Progenitor cell of endocrine pancreas (in vitro differentiated cells): Measurements from ENCODE around the gene UNK. TPM values are rescaled to one million over a fixed set of nuclear protein-coding genes. Genes with fewer than 3 reads are reported as not detected.
A peak's percentile ranks its signal among the peaks of the same experiment; 100 is the strongest.
"Not testable (repeated sequence)": the region's sequence is repeated elsewhere in the genome, so short reads cannot be mapped to it uniquely, and the experiment has no call there.

Source experiments
- DNase-seq: peaks from one replicate; pipeline ENCODE4 v3.0.0; 2021; ENCODE audit warnings: low spot score; ENCODE audit not compliant: unreplicated experiment
- H3K27ac Mint-ChIP-seq: 2 replicates; pipeline ENCODE4 v1.8.0; 2021; ENCODE audit warnings: mild to moderate bottlenecking, moderate library complexity, mixed read lengths
- H3K27me3 Mint-ChIP-seq: 2 replicates; pipeline ENCODE4 v1.8.0; 2021; ENCODE audit warnings: mixed read lengths
- H3K36me3 Mint-ChIP-seq: 2 replicates; pipeline ENCODE4 v1.8.0; 2022; ENCODE audit warnings: mixed read lengths; ENCODE audit not compliant: insufficient read depth
- H3K4me1 Mint-ChIP-seq: 2 replicates; pipeline ENCODE4 v1.8.0; 2021; ENCODE audit warnings: low read depth, mixed read lengths
- H3K4me3 Mint-ChIP-seq: 2 replicates; pipeline ENCODE4 v1.8.0; 2021; ENCODE audit warnings: low read depth, mild to moderate bottlenecking, moderate library complexity, mixed read lengths
- H3K9me3 Mint-ChIP-seq: 2 replicates; pipeline ENCODE4 v1.8.0; 2021; ENCODE audit warnings: low read depth, mixed read lengths
- total RNA-seq: library from RNA; stranded (reverse); gene quantifications from 2 replicates; pipeline ENCODE4 v1.2.1, GENCODE V29; 2021
- TF ChIP-seq, protein P1 (sequence below): fragments of 200-600 bp; sonication (generic); IDR thresholded peaks from one replicate; pipeline ENCODE4 v1.5.0; 2021; ENCODE audit warnings: antibody characterized with exemption, mild to moderate bottlenecking; ENCODE audit not compliant: unreplicated experiment

UNK gene
- total RNA-seq, 1 donor from 2014 or later: 72.8 TPM

DNA sequence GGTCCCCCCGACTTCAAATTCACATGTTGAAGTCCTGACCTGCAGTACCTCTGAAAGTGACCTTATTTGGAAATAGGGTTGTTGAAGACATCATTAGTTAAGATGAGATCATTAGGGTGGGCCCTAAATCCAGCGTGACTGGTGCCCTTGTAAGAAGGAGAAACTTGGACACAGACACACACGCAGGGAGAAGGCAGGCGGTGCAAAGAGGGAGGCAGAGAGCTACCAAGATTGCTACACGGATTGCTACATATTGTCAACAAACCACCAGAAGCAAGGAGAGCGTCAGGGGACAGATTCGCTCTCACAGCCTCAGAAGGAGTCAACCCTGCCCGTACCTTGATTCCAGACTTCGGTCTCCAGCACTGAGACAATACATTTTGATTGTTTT lies 77.3 kb downstream of the UNK start:
- Mint-ChIP-seq H3K27ac (peak overlapping the region; percentile 54), H3K27me3 (no peaks in the 10 kb centered on the region)
- no peak for DNase-seq

DNA sequence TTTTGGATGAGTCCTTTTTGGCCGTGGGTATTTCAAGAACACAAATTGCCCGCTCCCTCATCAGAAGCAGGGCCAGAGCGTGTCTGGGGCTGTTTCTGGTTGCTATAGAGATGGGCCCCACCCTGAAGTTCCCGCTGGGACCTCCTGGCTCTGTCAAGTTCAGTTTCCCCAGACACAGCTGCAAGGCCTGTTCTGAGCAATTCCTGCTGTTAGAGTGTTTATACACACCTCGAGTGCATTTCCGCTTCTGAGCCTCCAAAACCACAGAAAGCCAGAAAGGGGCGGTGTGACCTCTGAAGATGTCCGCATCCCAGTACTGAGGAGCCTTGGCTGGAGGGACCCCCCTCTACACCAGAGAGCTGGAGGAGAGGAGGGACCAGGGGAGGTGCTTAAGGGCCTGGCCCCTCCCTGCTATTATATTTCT lies 79.9 kb downstream of the UNK start:
- no peak overlapping the region for H3K27ac Mint-ChIP-seq
- H3K36me3 Mint-ChIP-seq: no peaks in the 10 kb centered on the region
- H3K27me3 Mint-ChIP-seq: no peaks in the 10 kb centered on the region
- no peak overlapping the region for H3K4me3 Mint-ChIP-seq
- H3K4me1 Mint-ChIP-seq: no peaks in the 10 kb centered on the region
- no peak for DNase-seq
- no peaks in the 10 kb centered on the region for H3K9me3 Mint-ChIP-seq
- TF ChIP-seq, protein P1, sequence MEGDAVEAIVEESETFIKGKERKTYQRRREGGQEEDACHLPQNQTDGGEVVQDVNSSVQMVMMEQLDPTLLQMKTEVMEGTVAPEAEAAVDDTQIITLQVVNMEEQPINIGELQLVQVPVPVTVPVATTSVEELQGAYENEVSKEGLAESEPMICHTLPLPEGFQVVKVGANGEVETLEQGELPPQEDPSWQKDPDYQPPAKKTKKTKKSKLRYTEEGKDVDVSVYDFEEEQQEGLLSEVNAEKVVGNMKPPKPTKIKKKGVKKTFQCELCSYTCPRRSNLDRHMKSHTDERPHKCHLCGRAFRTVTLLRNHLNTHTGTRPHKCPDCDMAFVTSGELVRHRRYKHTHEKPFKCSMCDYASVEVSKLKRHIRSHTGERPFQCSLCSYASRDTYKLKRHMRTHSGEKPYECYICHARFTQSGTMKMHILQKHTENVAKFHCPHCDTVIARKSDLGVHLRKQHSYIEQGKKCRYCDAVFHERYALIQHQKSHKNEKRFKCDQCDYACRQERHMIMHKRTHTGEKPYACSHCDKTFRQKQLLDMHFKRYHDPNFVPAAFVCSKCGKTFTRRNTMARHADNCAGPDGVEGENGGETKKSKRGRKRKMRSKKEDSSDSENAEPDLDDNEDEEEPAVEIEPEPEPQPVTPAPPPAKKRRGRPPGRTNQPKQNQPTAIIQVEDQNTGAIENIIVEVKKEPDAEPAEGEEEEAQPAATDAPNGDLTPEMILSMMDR: no peak

More for the DNA sequence above, 77.3 kb downstream of the UNK start:
- Mint-ChIP-seq H3K4me3 (no peak overlapping the region), H3K4me1 (no peaks in the 10 kb centered on the region), H3K36me3 (no peaks in the 10 kb centered on the region), H3K9me3 (no peaks in the 10 kb centered on the region)
- TF ChIP-seq, protein P1: no peak

DNA sequence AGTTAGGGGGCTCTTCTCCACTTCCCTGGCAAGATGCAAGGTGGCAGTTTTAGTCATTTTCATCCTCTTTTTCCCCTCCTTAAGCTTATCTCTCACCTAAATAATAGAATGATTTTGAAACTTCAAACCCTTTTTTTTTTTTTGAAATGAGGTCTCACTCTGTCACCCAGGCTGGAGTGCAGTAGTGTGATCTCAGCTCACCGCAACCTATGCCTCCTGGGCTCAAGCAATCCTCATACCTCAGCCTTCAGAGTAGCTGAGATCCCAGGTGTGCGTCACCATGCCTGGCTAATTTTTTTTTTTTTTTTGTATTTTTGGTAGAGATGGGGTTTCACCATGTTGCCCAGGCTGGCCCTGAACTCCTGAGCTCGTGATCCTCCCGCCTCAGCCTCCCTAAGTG lies 80.3 kb downstream of the UNK start:
- not testable (repeated sequence) for H3K4me3 Mint-ChIP-seq, DNase-seq, H3K9me3 Mint-ChIP-seq, H3K27ac Mint-ChIP-seq, H3K4me1 Mint-ChIP-seq, H3K36me3 Mint-ChIP-seq, H3K27me3 Mint-ChIP-seq

DNA sequence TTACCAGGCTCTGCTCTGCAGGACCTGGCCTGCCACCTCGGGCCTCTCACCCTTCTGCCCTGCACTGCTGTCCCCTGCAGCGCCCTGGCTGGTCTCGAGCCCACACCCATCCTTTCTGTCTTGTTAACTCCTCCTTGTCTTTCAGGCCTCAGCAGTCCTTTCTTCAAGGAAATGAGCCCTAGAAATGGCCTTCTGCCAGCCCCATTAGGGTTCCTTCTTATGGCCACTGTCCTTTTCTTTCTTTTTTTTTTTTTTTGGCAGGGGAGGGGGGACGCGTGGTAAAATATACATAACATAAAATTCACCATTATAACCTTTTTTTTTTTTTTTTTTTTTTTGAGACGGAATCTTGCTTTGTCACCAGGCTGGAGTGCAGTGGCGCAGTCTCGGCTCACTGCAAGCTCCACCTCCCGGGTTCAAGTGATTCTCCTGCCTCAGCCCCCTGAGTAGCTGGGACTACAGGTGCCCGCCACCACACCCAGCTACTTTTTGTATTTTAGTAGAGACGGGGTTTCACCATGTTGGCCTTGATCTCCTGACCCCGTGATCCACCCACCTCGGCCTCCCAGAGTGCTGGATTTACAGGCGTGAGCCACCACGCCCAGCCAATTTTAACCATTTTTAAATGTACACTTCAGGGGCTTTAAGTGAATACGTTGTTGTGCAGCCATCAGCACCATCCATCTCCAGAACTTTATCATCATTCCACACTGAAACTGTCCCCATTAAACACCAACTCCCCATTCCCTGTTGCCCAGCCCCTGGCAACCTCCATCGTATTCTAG lies 81.0 kb downstream of the UNK start:
- H3K36me3 Mint-ChIP-seq, DNase-seq, H3K4me3 Mint-ChIP-seq, H3K9me3 Mint-ChIP-seq, H3K27me3 Mint-ChIP-seq, H3K4me1 Mint-ChIP-seq: not testable (repeated sequence)
- peak overlapping the region; percentile 26 for H3K27ac Mint-ChIP-seq

DNA sequence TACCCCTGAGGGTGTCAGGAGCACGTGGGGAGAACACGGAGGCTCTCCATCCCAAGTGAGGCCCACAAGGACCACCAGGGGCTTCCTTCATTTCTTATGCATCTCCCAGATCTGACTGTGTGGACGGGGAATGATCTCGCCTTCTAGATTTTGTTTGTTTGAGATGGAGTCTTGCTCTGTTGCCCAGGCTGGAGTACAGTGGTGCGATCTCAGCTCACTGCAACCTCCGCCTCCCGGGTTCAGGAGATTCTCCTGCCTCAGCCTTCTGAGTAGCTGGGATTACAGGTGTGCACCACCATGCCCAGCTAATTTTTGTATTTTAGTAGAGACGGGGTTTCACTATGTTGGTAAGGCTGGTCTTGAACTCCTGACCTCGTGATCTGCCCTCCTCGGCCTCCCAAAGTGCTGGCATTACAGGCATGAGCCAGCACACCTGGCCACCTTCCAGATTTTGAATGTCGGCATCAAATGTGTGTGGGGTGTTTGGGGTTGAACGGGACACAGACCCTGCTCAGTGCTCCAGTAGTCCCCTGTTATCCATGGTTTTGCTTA lies 84.2 kb downstream of the UNK start:
- not testable (repeated sequence) for H3K4me1 Mint-ChIP-seq, H3K27me3 Mint-ChIP-seq, H3K4me3 Mint-ChIP-seq, DNase-seq, H3K36me3 Mint-ChIP-seq, H3K9me3 Mint-ChIP-seq
- peak overlapping the region; percentile 34 for H3K27ac Mint-ChIP-seq

DNA sequence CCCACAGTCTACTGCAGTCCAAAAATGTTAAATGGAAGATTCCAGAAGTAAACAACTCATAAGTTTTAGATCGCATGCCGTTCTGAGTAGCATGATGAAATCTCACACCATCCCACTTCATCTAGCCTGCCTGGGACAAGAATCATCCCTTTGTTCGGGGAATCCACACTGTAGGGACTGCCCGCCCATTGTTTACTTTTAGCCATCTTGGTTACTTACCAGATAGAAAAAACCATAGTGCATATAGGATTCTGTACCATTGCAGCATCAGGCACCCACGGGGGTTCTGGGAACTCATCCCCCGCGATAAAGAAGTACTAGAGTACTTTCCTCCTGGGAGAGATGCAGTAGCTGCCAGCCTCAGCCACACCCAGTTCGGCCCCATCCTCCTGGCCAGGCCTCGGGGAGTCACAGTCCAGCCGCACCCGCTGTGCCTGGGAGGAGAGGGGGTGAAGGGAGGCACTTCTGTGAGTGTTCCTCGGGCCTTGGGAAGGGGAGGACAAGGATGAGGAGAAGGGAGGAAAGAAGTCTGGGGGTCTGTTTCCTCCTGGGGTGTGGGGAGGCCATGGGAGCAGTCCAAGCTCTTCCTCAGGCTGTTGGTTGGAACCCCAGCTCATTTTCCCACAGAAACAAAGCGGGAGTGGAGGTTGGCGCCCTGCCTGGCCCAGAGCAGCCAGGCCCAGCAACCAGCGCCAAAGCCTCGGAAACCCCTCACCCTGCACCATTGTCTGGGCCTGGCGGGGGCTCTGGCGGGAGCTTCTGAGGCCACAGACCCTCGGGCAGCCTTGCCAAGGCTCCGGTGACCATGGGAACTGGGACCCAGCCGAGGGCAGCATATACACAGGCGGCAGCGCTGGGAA lies 84.9 kb downstream of the UNK start:
- no peaks in the 10 kb centered on the region for H3K9me3 Mint-ChIP-seq
- DNase-seq: no peak
- no peaks in the 10 kb centered on the region for H3K36me3 Mint-ChIP-seq
- H3K4me3 Mint-ChIP-seq: no peak overlapping the region
- H3K27ac Mint-ChIP-seq: peak overlapping the region; percentile 34
- no peaks in the 10 kb centered on the region for H3K27me3 Mint-ChIP-seq
- TF ChIP-seq, protein P1: no peak
- H3K4me1 Mint-ChIP-seq: no peaks in the 10 kb centered on the region

DNA sequence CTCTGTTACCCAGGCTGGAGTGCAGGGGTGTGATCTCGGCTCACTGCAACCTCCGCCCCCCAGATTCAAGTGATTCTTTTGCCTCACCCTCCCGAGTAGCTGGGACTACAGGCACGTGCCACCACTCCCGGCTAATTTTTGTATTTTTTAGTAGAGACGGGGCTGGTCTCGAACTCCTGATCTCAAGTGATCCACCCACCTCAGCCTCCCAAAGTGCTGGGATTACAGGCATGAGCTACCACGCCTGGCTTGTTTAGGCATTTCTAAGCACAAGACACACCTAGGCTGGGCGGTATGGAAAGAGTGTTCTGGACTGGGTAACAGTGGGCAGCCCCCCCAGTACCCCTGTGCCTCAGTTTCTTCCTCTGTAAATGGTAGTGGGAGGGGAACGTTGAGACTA lies 85.6 kb downstream of the UNK start:
- H3K4me3 Mint-ChIP-seq, H3K36me3 Mint-ChIP-seq, H3K27me3 Mint-ChIP-seq, DNase-seq, H3K4me1 Mint-ChIP-seq, H3K27ac Mint-ChIP-seq, H3K9me3 Mint-ChIP-seq: not testable (repeated sequence)
